Astrocyte (in vitro differentiated cells and primary cell): ENCODE measurements around the gene MAFF. TPM values are rescaled to one million over a fixed set of nuclear protein-coding genes. Genes with fewer than 3 reads are reported as not detected.

Experiments
- DNase-seq: peaks from one replicate; pipeline ENCODE4 v3.0.0-alpha.2; 2010; ENCODE audit warnings: low read depth
- FAIRE-seq: peaks from 2 replicates; lab custom pipeline; 2011; peaks lifted over from hg19 to GRCh38; lab: Jason Lieb, UNC
- H2AFZ ChIP-seq: 2 replicates; pipeline ENCODE4 v1.6.0; 2012; ENCODE audit warnings: low read depth, low read length, inconsistent platforms
- H3K27ac ChIP-seq: 2 replicates; pipeline ENCODE4 v1.5.1; 2011; ENCODE audit warnings: low read depth, low read length, inconsistent platforms
- H3K27me3 ChIP-seq: 2 replicates; pipeline ENCODE4 v1.6.0; 2011; ENCODE audit warnings: low read length, inconsistent platforms; ENCODE audit not compliant: insufficient read depth
- H3K36me3 ChIP-seq: 2 replicates; pipeline ENCODE4 v1.5.1; 2011; ENCODE audit warnings: low read length, inconsistent platforms; ENCODE audit not compliant: insufficient read depth
- H3K4me1 ChIP-seq: 2 replicates; pipeline ENCODE4 v1.5.1; 2011; ENCODE audit warnings: low read length, inconsistent platforms; ENCODE audit not compliant: insufficient read depth
- H3K4me2 ChIP-seq: 2 replicates; pipeline ENCODE4 v1.6.0; 2012; ENCODE audit warnings: low read length, inconsistent platforms
- H3K4me3 ChIP-seq: 2 replicates; pipeline ENCODE4 v1.5.1; 2011; ENCODE audit warnings: low read depth, mild to moderate bottlenecking, low read length, inconsistent platforms; ENCODE audit not compliant: insufficient read depth
- H3K79me2 ChIP-seq: 2 replicates; pipeline ENCODE4 v1.6.0; 2012; ENCODE audit warnings: mild to moderate bottlenecking, low read length, inconsistent platforms; ENCODE audit not compliant: insufficient read depth
- H3K9ac ChIP-seq: 2 replicates; pipeline ENCODE4 v1.6.0; 2012; ENCODE audit warnings: mild to moderate bottlenecking, low read length, inconsistent platforms
- H3K9me3 ChIP-seq: 2 replicates; pipeline ENCODE4 v1.5.1; 2012; ENCODE audit warnings: low read depth, mild to moderate bottlenecking, low read length, inconsistent platforms; ENCODE audit not compliant: insufficient read depth
- H4K20me1 ChIP-seq: 2 replicates; pipeline ENCODE4 v1.6.0; 2012; ENCODE audit warnings: low read length, inconsistent platforms; ENCODE audit not compliant: insufficient read depth
- H3K27ac Mint-ChIP-seq: one replicate; pipeline ENCODE4 v1.8.0; 2021; ENCODE audit warnings: mild to moderate bottlenecking, mixed read lengths; ENCODE audit not compliant: unreplicated experiment
- H3K27me3 Mint-ChIP-seq: one replicate; pipeline ENCODE4 v1.8.0; 2021; ENCODE audit warnings: low read depth, mixed read lengths; ENCODE audit not compliant: unreplicated experiment
- H3K36me3 Mint-ChIP-seq: one replicate; pipeline ENCODE4 v1.8.0; 2021; ENCODE audit warnings: low read depth, mixed read lengths; ENCODE audit not compliant: unreplicated experiment
- H3K4me1 Mint-ChIP-seq: one replicate; pipeline ENCODE4 v1.8.0; 2021; ENCODE audit warnings: low read depth, mixed read lengths; ENCODE audit not compliant: unreplicated experiment
- H3K4me3 Mint-ChIP-seq: one replicate; pipeline ENCODE4 v1.8.0; 2021; ENCODE audit warnings: mild to moderate bottlenecking, moderate library complexity, mixed read lengths; ENCODE audit not compliant: unreplicated experiment
- H3K9me3 Mint-ChIP-seq: one replicate; pipeline ENCODE4 v1.8.0; 2021; ENCODE audit warnings: mild to moderate bottlenecking, mixed read lengths; ENCODE audit not compliant: unreplicated experiment
- EZH2 ChIP-seq: IDR thresholded peaks from 2 replicates; pipeline ENCODE4 v1.6.1; 2012; ENCODE audit warnings: mild to moderate bottlenecking, low read length, inconsistent platforms; ENCODE audit not compliant: insufficient read depth
- total RNA-seq: library from RNA; stranded (reverse); gene quantifications from 2 replicates; pipeline ENCODE4 v1.2.1, GENCODE V29; 2021
- TF ChIP-seq, protein P1 (sequence below): IDR thresholded peaks from 2 replicates; pipeline ENCODE4 v1.5.1; 2011; ENCODE audit warnings: low read depth, mild to moderate bottlenecking, inconsistent platforms, low read length, moderate library complexity; ENCODE audit not compliant: insufficient read depth

The MAFF gene
- total RNA-seq, 1 donor from 2014 or later, result 18.2 TPM

DNA sequence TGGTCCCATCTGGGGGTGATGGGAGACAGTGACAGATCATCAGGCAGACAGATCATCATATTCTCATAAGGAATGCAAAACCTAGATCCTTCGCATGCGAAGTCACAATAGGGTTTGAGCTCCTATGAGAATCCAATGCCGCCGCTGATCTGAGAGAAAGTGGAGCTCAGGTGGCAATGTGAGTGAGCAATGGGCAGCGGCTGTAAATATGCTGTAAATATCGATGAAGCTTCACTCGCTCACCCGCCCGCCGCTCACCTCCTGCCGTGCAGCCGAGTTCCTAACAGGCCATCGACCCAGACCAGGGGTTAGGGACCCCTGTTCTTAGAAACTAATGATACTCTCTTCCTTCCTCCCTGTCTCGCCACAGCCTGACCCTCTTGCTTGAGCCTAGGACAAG lies 10.7 kb upstream of the MAFF start:
- peaks cover 5% of the 10 kb centered on the region for H3K4me1 ChIP-seq
- no peak for FAIRE-seq
- DNase-seq, result no peak
- Mint-ChIP-seq H3K36me3 (no peaks in the 10 kb centered on the region), H3K9me3 (no peaks in the 10 kb centered on the region), H3K4me3 (no peak overlapping the region), H3K27ac (peak overlapping the region; percentile 14), H3K27me3 (peaks cover 6% of the 10 kb centered on the region), H3K4me1 (peaks cover 4% of the 10 kb centered on the region)
- no peak overlapping the region for H3K4me3 ChIP-seq
- H3K27ac ChIP-seq, result no peak overlapping the region
- H4K20me1 ChIP-seq, result no peaks in the 10 kb centered on the region
- H3K27me3 ChIP-seq, result no peaks in the 10 kb centered on the region
- H3K9ac ChIP-seq, result no peak overlapping the region
- no peaks in the 10 kb centered on the region for H3K79me2 ChIP-seq
- no peak overlapping the region for H2AFZ ChIP-seq
- H3K4me2 ChIP-seq, result no peak overlapping the region
- no peak for TF ChIP-seq EZH2
- TF ChIP-seq, protein P1, sequence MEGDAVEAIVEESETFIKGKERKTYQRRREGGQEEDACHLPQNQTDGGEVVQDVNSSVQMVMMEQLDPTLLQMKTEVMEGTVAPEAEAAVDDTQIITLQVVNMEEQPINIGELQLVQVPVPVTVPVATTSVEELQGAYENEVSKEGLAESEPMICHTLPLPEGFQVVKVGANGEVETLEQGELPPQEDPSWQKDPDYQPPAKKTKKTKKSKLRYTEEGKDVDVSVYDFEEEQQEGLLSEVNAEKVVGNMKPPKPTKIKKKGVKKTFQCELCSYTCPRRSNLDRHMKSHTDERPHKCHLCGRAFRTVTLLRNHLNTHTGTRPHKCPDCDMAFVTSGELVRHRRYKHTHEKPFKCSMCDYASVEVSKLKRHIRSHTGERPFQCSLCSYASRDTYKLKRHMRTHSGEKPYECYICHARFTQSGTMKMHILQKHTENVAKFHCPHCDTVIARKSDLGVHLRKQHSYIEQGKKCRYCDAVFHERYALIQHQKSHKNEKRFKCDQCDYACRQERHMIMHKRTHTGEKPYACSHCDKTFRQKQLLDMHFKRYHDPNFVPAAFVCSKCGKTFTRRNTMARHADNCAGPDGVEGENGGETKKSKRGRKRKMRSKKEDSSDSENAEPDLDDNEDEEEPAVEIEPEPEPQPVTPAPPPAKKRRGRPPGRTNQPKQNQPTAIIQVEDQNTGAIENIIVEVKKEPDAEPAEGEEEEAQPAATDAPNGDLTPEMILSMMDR, result no peak
- no peaks in the 10 kb centered on the region for H3K36me3 ChIP-seq
- no peaks in the 10 kb centered on the region for H3K9me3 ChIP-seq

DNA sequence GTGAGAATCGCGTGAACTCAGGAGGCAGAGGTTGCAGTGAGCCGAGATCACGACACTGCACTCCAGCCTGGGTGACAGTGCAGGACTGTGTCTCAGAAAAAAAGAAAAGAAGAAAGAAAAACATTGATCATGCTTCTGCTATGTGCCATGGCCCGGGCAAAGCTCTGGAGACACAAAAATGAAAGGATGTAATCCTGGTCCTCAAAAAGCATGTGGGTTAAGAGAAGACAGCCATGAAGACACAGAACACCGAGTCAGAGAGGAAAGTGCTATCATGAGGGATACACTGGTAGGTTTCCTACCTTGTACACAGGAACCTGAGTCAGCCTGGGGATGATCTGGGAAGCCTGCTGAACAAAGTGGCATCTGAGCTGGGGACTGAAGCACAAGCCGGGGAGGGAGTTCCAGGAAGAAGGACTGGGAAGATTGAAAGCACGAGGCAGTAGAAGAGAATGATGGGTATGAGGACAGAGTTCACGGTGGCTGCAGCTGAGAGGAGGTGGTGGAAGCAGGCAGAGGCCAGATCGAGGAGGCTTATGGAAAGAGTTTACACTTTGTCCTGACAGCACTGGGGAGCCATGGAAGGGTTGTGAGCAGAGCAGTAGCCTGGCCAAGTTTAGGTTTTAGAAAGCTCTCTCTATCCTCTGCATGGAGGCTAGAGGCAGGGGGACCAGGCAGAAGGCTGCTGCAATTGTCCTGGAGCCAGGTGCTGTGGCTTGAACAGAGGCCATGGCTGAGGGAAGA lies 9.9 kb upstream of the MAFF start:
- no peak for DNase-seq
- no peaks in the 10 kb centered on the region for H3K9me3 ChIP-seq
- peaks cover 5% of the 10 kb centered on the region for H3K4me1 ChIP-seq
- H3K27ac ChIP-seq, result no peak overlapping the region
- H3K27me3 ChIP-seq, result no peaks in the 10 kb centered on the region
- peaks cover 4% of the 10 kb centered on the region for H3K4me1 Mint-ChIP-seq
- FAIRE-seq, result no peak
- H3K27ac Mint-ChIP-seq, result no peak overlapping the region
- H3K4me3 Mint-ChIP-seq, result peak overlapping the region; percentile 31
- no peaks in the 10 kb centered on the region for H4K20me1 ChIP-seq
- H2AFZ ChIP-seq, result no peak overlapping the region
- no peaks in the 10 kb centered on the region for H3K36me3 Mint-ChIP-seq
- H3K36me3 ChIP-seq, result no peaks in the 10 kb centered on the region
- no peaks in the 10 kb centered on the region for H3K9me3 Mint-ChIP-seq
- no peak for TF ChIP-seq EZH2
- TF ChIP-seq, protein P1, result no peak
- peak overlapping the region; percentile 0 for H3K4me2 ChIP-seq
- peaks cover 6% of the 10 kb centered on the region for H3K27me3 Mint-ChIP-seq
- H3K79me2 ChIP-seq, result no peaks in the 10 kb centered on the region
- no peak overlapping the region for H3K4me3 ChIP-seq
- H3K9ac ChIP-seq, result no peak overlapping the region

DNA sequence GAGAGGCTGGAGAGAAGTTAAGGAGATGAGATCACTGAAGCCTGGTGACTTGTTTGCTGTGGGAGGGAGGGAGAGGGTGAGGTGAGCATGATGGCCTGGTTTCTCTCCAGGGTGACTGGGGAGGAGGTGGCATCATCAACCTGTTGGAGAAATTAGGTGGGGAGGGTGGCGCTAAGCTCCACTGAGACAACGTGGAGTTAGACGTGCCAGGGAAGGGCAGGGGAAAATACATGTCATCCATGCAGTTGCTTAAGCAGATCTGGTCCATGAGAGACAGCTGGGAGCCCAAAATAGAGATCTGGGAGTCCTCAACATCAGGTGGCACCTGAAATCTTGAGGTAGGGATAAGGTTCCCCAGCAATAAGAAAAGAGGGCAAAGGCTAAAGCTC lies 9.3 kb upstream of the MAFF start:
- Mint-ChIP-seq H3K36me3 (no peaks in the 10 kb centered on the region), H3K27me3 (peaks cover 6% of the 10 kb centered on the region), H3K4me1 (peaks cover 4% of the 10 kb centered on the region), H3K4me3 (peak overlapping the region; percentile 31), H3K9me3 (no peaks in the 10 kb centered on the region), H3K27ac (no peak overlapping the region)
- H3K79me2 ChIP-seq, result no peaks in the 10 kb centered on the region
- TF ChIP-seq, protein P1, result no peak
- TF ChIP-seq EZH2, result no peak
- H3K27me3 ChIP-seq, result no peaks in the 10 kb centered on the region
- H3K36me3 ChIP-seq, result no peaks in the 10 kb centered on the region
- H3K4me3 ChIP-seq, result no peak overlapping the region
- FAIRE-seq (no peak), DNase-seq (no peak)
- H4K20me1 ChIP-seq, result no peaks in the 10 kb centered on the region
- H3K9me3 ChIP-seq, result no peaks in the 10 kb centered on the region
- peaks cover 5% of the 10 kb centered on the region for H3K4me1 ChIP-seq
- no peak overlapping the region for H2AFZ ChIP-seq
- H3K27ac ChIP-seq, result no peak overlapping the region
- H3K9ac ChIP-seq, result no peak overlapping the region
- no peak overlapping the region for H3K4me2 ChIP-seq
